SIG-M5 (cell line): ENCODE data around the gene CDCP2.
"Not testable (repeated sequence)": the region's sequence is repeated elsewhere in the genome, so short reads cannot be mapped to it uniquely, and the experiment has no call there.

Experiments
- DNase-seq: peaks from one replicate; lab custom pipeline; 2025; lab: John Stamatoyannopoulos, UW

The CDCP2 gene

DNA sequence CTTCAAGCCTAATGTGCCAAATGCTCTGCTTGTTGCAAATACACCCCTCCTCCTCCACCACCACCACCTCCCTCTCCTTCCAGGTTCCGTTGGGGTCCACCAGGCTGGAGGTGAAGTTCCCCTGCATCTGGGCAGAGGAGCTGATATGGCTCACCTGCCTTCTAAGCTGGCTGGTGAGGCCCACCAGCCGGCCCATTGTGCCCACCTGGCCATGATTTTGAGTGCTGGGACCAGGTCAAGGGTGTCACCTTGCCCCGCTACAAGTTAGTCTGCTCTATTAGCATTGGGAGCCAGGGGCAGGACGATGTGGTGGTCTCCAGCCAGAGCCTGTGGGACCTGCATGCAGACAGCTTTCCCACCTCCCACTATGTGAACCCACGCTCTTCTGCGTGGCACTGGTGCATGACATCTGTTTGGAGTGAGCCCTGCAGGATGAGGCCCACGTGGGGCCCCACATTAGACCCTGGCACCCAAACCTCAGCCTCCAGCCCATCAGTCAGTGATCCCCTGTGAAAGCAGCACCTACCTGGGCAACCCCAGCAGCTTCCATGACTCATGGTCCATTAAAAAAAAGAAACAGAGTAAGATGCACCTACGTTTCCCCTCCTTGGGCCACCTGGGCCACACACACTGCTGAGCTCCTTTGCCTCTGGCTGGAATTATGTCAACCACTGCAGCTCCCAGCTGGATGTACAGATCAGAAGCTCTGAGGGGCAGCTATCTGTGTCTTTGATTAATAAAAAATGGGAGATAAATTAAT, 15.6 kb upstream of the CDCP2 start:
- DNase-seq = no peak

DNA sequence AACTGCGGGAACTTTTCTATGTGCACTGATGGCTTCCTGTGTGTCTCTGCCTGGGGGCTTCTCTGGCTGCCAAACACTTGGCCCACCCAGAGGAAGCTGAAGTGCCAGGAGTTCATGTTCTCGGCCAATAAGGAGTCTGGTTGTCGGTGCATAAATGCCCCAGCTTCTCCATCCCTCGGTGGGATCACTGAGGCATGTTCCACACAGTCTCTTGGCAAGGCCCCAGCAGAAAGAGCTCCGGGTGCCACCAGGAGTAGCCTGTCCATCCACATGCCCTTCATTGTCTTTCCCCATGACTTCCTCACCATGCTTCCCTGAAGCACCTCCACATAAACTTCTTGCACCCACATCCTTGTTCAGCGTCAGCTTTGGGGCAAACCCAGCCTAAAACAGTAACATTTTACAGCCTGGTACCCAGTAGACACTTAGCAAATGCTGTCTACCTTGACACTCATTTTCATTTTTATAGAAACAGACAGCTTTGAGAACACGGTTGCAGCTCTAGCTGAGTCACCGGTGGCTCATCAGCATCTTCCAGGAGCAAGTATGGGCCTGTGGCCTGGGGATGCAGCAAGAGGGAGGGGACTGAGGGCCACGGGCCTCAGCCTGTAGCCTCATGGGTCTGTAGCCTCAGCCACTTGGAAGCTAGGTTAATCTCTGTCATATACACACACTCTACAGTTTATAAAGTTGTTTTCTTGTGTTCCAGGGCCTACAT, 14.8 kb upstream of the CDCP2 start:
- no peak for DNase-seq

DNA sequence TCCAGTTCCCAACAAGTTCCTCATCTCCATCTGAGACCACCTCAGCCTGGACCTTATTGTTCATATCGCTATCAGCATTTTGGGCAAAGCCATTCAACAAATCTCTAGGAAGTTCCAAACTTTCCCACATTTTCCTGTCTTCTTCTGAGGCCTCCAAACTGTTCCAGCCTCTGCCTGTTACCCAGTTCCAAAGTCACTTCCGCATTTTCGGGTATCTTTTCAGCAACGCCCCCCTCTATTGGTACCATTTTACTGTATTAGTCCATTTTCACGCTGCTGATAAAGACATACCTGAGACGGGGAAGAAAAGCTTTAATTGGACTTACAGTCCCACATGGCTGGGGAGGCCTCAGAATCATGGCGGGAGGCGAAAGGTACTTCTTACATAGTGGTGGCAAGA, 13.6 kb upstream of the CDCP2 start:
- not testable (repeated sequence) for DNase-seq

DNA sequence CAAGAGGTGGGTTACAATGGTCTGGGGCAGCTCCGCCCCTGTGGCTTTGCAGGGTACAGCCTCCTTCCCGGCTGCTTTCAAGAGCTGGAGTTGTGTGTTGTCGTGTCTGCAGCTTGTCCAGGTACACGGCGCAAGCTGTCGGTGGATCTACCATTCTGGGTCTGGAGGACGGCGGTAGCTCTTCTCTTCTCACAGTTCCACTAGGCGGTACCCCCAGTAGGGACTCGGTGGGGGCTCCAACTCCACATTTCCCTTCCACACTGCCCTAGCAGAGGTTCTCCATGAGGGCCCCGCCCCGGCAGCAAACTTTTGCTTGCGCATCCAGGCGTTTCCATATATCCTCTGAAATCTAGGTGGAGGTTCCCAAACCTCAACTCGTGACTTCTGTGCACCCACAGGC, 12.3 kb upstream of the CDCP2 start:
- no peak for DNase-seq

DNA sequence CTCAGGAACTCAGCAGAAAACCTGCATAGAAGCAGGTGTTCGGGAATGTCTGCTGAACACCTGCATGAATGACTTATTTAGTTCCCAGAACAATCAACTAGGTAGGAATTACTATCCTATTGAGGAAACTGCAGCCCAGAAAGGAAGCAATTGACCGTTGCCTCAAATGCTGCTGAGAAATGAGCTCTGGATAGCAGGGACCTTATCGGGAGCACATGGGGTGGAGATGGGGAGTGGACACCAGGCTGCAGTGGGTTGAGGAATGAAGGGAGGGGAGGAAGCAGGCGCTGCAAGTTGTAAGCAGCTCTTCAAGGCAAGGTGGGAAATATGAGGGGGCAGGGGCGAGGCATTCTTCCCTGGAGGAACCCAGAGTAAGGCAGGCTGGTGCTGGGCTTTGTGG, 10.8 kb upstream of the CDCP2 start:
- DNase-seq = no peak

DNA sequence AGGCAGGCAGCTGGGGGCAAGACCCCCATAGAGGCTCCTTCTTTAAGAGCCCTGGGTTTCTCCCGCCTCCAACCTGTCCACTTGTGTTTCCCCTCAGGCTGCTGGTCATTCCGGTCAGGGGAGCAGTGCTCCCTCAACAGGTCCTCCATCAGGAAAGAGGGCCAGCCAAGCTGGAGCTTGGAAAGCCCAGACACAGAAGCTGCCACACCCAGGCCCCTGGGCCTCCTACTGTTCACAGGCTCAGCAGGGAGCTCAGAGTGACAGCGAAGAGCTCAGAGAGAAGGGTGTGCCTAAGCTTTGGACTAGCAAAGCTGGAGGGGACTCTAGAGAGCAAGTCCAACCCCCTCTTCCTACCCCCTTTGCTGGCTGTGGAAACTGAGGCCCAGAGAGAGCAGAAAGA, 10.3 kb upstream of the CDCP2 start:
- no peak for DNase-seq

DNA sequence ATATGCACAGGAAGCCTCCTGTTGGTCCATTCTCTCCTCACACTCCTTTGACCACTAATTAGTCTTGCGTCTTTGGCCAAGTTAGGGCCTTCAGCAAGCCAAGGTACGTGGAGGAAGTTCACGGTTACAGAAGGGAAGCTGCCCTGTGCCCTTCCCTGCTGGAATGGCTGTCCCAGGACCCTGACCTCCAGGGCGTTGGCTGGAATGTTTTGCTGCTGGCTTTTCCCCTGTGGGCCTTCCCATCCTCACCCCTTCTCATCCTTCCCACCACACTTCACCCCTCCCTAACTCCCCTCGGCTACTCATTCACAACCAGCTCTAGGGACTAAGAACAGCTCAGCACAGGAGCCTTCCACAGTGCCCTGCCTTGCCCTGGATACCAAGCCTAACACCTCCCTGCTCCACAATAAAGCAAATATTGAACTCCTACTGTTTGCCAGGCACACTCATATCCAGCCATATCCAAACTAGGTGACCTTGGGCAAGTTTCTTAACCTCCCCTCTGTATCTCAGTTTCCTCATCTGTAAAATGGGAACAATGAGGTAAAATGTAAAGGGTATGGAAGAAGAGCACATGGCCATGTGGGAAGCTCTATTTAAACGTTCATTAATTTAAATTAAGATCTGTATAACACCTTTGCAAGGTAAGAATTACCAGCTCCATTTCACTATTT, 8.8 kb upstream of the CDCP2 start:
- DNase-seq = no peak

DNA sequence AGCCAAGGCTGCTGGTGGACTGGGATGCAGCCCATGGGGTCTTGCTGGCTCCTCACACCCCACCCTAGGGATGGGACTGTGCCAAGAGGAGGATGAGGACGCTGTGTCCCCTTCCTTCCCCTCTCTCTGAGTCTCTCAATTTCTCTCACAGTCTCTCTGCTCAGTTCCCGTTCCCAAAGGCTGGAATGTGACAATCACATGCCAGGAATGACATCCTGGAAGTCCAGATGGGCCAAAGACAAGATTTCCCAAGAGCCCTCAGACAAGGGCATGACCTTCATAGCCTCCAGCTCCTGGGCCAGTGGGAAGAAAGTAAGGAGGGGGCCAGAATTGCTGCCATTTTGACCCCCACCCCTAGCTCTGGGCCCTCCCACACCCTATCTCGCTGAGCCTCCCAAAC, 7.6 kb upstream of the CDCP2 start:
- no peak for DNase-seq

DNA sequence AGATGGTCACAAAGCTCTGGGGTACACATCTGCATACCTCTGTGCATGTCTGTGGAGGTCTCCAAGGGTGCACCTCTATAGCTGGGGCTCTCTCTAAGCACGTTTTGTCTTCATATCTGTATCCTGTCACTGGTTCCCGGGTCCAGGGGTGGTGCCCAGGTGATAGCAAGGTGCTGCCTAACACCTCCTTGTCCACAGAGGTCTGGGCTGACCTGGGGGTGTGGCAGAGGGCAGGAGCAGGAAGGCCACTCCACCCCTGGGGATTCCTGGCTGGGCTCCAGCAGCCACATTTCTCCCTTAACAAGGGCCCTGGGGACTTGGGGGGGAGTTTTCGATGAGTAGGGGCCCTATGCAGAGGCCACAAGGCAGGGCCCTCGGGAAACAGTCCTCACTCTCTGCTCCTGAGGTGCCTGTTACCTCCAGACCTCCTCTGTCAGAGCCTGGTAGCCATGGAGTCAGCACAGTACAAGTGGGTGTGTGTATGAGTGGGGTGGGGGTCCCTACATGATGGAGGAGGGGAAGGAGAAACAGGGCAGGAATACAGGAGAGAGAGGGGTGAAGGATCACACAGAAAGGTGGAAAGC, 7.0 kb upstream of the CDCP2 start:
- DNase-seq = no peak

DNA sequence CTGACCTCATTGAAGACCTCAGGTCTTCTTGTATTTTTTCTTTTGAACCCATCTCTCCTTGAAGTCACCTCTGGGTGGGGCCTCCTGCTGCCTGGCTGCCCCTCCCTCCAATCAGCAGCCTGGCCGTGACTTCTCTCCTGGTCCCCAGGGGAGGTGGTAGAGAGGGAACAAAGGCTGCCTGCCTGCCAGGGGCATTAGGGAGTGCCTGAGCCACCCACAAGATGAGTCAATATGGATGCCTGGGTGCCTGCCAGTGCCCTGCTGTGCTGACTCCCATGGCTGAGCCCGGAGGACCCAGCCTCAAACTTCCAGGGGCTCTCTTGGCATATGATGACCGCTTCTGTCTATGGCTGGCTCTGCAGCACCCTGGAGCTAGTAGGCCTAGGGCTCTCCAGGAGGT, 5.3 kb upstream of the CDCP2 start:
- no peak for DNase-seq

DNA sequence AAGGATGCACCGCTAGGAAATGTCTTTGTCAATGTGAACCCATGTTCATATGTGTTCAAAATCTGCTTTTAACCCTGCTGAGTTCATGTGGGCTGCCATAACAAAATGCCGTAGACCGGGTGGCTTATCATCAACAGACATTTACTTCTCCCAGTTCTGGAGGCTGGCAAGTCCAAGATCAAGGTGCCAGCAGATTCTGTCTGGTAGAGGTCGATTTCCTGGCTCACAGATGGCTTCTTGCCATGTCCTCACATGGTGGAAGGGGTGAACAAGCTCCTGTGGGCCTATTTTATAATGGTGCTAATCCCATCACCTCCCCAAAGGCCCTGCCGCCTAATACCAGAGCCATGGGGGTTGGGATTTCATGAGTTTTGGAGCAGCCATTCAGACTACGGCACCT, 4.6 kb upstream of the CDCP2 start:
- DNase-seq = no peak

DNA sequence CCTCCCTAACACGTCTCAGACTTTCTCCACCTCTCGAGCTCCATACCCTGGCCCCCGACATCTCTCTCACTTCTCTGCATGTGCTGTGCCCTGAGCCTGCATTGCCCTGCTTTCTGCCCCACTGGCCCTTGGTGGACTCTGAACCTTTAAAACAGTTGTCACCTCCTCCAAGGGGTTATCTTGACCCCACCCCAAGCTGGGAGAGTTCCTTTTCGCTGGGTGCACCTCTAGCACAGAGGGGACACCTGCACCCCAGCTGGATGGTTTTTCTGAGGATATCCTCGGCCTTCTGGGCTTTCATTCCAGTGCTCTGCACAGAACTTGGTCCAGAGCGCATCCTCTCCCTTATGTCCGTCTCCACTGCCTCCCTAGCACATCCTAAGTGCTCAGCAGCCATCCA, 4.2 kb upstream of the CDCP2 start:
- no peak for DNase-seq

DNA sequence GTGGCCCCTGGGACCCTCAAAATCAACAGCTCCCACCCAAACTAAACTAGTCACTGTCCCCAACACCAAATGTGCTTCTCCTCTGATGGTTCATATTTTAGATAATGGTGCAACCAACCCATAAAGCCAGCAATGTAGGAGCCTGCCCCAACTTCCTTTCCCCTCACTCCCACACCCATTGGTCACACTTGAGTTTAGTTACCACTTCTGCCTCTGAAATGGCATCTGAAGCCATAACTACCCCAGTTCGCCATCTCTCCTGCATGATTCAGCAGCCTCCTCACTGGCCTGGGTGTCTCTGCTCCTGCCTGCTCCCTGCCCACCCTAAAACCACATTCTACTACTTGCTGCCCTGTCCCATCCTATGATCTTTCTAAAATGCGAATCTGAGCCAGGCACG, 3.4 kb upstream of the CDCP2 start:
- no peak for DNase-seq

DNA sequence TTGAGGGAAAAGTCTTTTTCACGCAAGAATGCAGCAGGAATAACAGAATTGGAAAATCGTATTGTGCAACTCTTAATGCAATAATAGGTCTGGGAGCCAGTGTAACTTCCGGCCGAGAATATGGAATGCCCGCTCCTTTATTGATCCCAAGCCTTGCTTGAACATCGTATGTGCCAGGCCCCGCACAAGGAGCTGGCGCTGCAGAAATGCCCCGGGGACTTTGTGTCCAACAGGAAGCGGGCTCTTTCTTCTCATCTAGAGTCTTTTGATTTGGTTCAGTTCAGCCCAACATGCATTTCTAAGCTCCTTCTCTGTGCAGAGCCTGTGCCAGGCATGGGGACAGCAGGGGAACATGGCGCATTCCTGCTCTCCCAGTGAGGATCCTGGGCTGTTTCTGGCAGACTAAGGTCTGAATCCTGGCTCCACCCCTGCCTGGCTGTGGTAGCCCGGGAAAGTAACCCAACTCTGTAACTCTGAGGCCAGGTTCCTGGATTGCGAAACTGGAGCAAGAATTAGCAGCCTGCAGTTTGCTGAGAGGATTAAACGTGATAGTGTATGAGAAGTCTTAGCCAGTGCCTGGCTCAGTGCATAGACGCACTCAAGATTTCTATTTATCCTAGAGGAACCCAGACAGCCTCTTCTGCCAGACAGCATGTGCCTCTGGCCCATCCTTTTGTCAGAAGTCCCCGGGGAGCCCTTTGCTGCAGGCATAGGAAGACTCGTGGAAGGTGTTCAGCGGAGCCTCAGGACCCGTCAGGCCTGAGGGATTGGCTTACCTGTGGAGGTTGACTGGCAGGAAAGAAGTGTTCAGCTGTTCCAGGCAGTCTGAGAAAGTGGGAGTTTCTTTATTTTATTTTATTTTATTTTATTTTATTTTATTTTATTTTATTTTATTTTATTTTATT, 987 bp upstream of the CDCP2 start:
- DNase-seq = no peak

DNA sequence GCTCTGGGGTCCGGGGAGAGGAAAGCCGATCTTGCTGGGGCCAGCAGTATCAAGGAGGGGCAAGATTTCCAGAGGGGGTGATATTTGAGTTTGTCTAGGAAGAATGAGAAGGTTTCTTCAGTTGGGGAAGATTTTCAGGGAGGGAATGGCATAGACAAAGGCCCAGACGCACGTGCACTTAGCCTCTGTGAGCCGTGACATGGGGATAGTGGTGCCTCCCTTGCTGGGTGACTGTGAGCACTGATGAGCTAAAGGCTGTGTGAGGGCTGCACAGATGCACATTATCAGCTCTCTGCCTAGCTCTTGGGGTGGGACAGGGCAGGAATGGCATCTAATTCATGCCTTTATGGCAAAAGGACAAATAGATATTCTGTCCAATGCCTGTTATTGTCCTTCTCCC, 1.8 kb downstream of the CDCP2 start:
- DNase-seq = no peak

DNA sequence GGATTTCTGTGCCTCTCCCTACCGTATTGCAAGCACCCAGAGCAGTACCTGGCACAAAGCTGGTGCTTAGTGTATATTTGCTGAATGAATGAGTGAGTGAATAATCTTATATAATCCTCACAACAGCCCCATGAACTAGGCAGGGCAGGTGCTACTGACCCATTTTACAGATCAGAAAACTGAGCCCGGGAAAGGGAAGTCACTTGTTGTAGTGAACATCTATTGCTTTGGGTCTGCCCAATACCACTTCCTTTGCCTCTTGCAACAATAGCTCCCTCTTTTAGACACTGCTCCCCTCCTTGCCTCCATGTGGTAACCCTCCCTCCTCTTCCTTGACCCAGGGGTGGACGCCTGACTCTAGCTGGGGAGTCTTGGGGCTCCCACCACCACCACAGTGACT, 3.1 kb downstream of the CDCP2 start:
- DNase-seq = no peak

DNA sequence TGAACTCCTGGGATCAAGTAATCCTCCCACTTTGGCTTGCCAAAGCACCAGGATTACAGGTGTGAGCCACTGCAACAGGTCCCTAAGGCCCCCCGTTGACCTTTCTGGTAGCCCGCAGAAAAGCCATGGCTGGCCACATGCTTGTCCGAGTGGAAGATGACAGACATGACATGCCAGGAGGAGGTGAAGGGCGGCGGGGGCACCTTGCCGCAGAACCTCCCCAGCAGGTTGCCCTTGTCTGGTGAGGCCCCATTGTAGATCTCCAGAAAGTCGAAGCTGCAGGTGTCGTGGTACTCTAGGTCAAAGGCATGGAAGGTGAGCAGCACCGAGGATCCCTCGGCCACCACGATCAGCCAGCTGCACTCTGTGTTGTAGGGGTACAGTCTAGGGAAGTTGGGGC, 8.4 kb downstream of the CDCP2 start:
- no peak for DNase-seq

DNA sequence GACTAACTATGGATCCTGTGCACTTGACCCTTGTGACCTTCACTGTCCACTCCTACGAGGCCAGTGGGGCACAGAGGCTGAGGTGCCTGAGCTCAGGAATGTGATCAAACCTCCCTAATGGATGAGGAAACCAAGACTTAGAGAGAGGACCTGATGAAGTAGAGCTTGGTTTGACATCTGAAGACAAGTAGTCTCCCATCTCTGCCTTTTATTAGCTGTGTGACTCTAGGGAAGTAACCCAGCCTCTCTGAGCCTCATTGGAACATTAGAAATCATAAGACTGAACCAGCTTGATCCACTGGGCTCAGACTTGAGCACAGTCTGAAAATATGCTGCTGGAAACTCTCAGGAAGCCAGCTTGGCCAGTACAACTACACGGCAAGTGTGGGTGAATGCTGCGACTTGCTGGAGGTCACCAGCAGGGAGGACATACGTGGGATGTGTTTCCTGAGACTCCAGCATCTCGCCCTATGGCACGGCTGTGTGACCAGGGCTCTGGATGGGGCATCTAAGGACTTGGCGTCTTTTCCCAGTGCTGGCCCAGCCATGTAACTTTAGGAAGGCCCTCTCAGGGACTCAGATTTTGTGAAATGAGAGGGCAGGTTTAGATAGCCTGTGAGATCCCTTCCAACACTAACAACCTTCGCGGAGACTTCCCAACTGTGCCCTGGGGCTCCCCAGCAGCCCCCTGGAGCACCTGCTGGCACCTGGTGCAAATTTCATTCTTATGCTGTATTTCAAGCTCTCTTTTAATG, 10.5 kb downstream of the CDCP2 start:
- DNase-seq = no peak

DNA sequence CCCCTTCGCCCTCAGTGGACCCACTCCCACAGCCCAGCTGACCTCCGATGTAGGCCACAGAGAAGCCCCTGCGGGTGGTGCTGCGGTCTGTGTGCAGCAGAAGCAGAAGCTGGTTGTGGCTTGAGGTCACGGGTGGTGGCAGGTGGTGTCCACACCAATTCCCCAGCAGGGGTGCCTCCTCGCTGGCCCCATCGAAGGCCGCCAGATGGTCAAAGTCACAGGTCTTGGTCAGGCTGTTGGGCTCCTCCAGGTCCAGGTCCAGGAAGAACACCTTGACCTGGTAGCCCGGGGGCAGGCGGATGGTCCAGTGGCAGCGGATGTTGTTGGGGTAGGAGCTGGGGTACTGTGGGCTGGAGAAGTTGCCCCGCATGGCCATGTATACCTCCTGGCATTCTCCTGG, 13.1 kb downstream of the CDCP2 start:
- no peak for DNase-seq

DNA sequence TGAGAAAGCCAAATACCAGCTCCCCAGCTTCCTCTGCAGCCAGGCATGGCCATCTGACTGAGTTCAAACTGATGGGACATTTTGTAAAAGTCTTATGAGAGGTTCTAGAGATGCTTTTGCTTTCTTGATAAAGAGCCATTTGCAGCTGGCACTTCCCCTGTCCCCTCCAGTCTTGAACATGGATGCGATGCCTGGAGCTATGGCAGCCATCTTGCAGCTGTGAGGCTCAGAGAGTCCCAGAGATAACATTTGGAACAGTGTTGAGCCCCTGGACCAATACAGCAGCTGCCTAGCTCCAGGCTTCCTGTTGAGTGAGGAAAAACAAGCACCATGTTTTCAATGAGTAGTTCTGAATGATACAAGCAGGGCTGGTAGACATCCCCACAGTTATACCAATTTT, 13.8 kb downstream of the CDCP2 start:
- DNase-seq = no peak

DNA sequence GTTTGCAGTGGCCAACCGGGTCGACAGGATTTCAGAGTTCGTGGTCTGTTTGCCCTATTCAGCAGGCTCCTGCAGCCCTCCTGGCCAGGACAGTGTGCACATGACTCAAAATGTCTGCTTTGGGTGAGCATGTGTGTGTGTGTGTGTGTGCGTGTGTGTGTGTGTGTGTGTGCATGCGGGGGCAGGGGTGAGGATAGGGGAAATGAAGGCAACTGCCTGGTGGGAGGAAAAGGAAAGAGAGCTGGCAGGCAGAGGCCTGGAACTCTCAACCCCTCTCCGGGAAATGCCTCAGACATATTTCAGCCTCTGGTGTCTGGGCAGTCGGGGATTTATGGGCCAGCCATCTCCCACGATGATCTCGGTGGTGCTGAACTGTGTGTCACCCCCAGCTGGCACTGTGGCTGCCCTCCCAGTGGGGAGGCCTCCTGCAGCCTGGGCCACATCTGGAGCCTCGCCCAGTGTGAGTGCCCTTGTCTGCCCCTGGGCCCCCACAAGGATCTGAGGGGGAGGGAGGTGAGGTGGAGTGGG, 15.2 kb downstream of the CDCP2 start:
- no peak for DNase-seq
